ENCODE data around the gene CDK6.

Gene CDK6

GRCh38 chr7:92671505-92672169 lies 164.7 kb downstream of the CDK6 start:
- Mint-ChIP-seq H3K4me1 (ENCODE audit: low read depth) (no peaks in the 10 kb centered on the region), H3K4me3 (no peak overlapping the region), H3K9me3 (no peaks in the 10 kb centered on the region), H3K36me3 (ENCODE audit: low read depth) (peaks cover 9% of the 10 kb centered on the region), H3K27ac (no peak overlapping the region), H3K27me3 (no peaks in the 10 kb centered on the region)
- intact Hi-C loops (cut with micrococcal nuclease): no loop called here

GRCh38 chr7:92670204-92670851 lies 166.0 kb downstream of the CDK6 start:
- no peak overlapping the region for H3K27ac Mint-ChIP-seq
- peaks cover 9% of the 10 kb centered on the region for H3K36me3 Mint-ChIP-seq (ENCODE audit: low read depth)
- intact Hi-C loops (cut with micrococcal nuclease): no loop called here

GRCh38 chr7:92669616-92670165 lies 166.7 kb downstream of the CDK6 start:
- Mint-ChIP-seq H3K4me1 (ENCODE audit: low read depth) (no peaks in the 10 kb centered on the region), H3K27ac (no peak overlapping the region), H3K36me3 (ENCODE audit: low read depth) (peaks cover 9% of the 10 kb centered on the region), H3K9me3 (no peaks in the 10 kb centered on the region), H3K27me3 (no peaks in the 10 kb centered on the region), H3K4me3 (no peak overlapping the region)
- intact Hi-C loops (cut with micrococcal nuclease): no loop called here

More at GRCh38 chr7:92670204-92670851, 166.0 kb downstream of the CDK6 start:
- Mint-ChIP-seq H3K4me3 (no peak overlapping the region), H3K27me3 (no peaks in the 10 kb centered on the region), H3K9me3 (no peaks in the 10 kb centered on the region), H3K4me1 (ENCODE audit: low read depth) (no peaks in the 10 kb centered on the region)

- Mint-ChIP-seq H3K9me3 (no peaks in the 10 kb centered on the region), H3K4me3 (no peak overlapping the region), H3K36me3 (ENCODE audit: low read depth) (peaks cover 9% of the 10 kb centered on the region), H3K4me1 (ENCODE audit: low read depth) (no peaks in the 10 kb centered on the region), H3K27me3 (no peaks in the 10 kb centered on the region), H3K27ac (no peak overlapping the region)
- intact Hi-C loops (cut with micrococcal nuclease): no loop called here
Measured at GRCh38 chr7:92668564-92668963, 167.8 kb downstream of the CDK6 start.

GRCh38 chr7:92667816-92668535 lies 168.4 kb downstream of the CDK6 start:
- H3K27me3 Mint-ChIP-seq: no peaks in the 10 kb centered on the region
- intact Hi-C loops (cut with micrococcal nuclease): no loop called here
- no peaks in the 10 kb centered on the region for H3K4me1 Mint-ChIP-seq (ENCODE audit: low read depth)
- H3K4me3 Mint-ChIP-seq: no peak overlapping the region
- no peak overlapping the region for H3K27ac Mint-ChIP-seq
- no peaks in the 10 kb centered on the region for H3K9me3 Mint-ChIP-seq
- peaks cover 9% of the 10 kb centered on the region for H3K36me3 Mint-ChIP-seq (ENCODE audit: low read depth)

- H3K27ac Mint-ChIP-seq: no peak overlapping the region
- H3K4me3 Mint-ChIP-seq: no peak overlapping the region
- intact Hi-C loops (cut with micrococcal nuclease): no loop called here
Measured at GRCh38 chr7:92665926-92666325, 170.4 kb downstream of the CDK6 start.

GRCh38 chr7:92661651-92662050 lies 174.7 kb downstream of the CDK6 start:
- Mint-ChIP-seq H3K9me3 (no peaks in the 10 kb centered on the region), H3K4me1 (ENCODE audit: low read depth) (no peaks in the 10 kb centered on the region), H3K27me3 (no peaks in the 10 kb centered on the region)

More at GRCh38 chr7:92665926-92666325, 170.4 kb downstream of the CDK6 start:
- H3K27me3 Mint-ChIP-seq: no peaks in the 10 kb centered on the region
- no peaks in the 10 kb centered on the region for H3K9me3 Mint-ChIP-seq
- H3K36me3 Mint-ChIP-seq (ENCODE audit: low read depth): peaks cover 3% of the 10 kb centered on the region
- no peaks in the 10 kb centered on the region for H3K4me1 Mint-ChIP-seq (ENCODE audit: low read depth)

GRCh38 chr7:92658671-92659070 lies 177.7 kb downstream of the CDK6 start:
- H3K9me3 Mint-ChIP-seq: no peaks in the 10 kb centered on the region
- H3K27me3 Mint-ChIP-seq: no peaks in the 10 kb centered on the region
- H3K4me1 Mint-ChIP-seq (ENCODE audit: low read depth): no peaks in the 10 kb centered on the region
- no peaks in the 10 kb centered on the region for H3K36me3 Mint-ChIP-seq (ENCODE audit: low read depth)
- no peak overlapping the region for H3K4me3 Mint-ChIP-seq
- intact Hi-C loops (cut with micrococcal nuclease): no loop called here
- no peak overlapping the region for H3K27ac Mint-ChIP-seq

More at GRCh38 chr7:92661651-92662050, 174.7 kb downstream of the CDK6 start:
- H3K27ac Mint-ChIP-seq: no peak overlapping the region
- H3K4me3 Mint-ChIP-seq: no peak overlapping the region
- intact Hi-C loops (cut with micrococcal nuclease): no loop called here
- H3K36me3 Mint-ChIP-seq (ENCODE audit: low read depth): no peaks in the 10 kb centered on the region

GRCh38 chr7:92657391-92657790 lies 179.0 kb downstream of the CDK6 start:
- Mint-ChIP-seq H3K4me3 (no peak overlapping the region), H3K9me3 (no peaks in the 10 kb centered on the region), H3K27me3 (no peaks in the 10 kb centered on the region), H3K36me3 (ENCODE audit: low read depth) (no peaks in the 10 kb centered on the region), H3K4me1 (ENCODE audit: low read depth) (no peaks in the 10 kb centered on the region), H3K27ac (no peak overlapping the region)
- intact Hi-C loops (cut with micrococcal nuclease): no loop called here

- H3K27me3 Mint-ChIP-seq: no peaks in the 10 kb centered on the region
- no peak overlapping the region for H3K27ac Mint-ChIP-seq
- no peak overlapping the region for H3K4me3 Mint-ChIP-seq
- no peaks in the 10 kb centered on the region for H3K36me3 Mint-ChIP-seq (ENCODE audit: low read depth)
- intact Hi-C loops (cut with micrococcal nuclease): no loop called here
- no peaks in the 10 kb centered on the region for H3K9me3 Mint-ChIP-seq
- no peaks in the 10 kb centered on the region for H3K4me1 Mint-ChIP-seq (ENCODE audit: low read depth)
Measured at GRCh38 chr7:92656121-92656520, 180.3 kb downstream of the CDK6 start.

GRCh38 chr7:92655346-92655884 lies 181.0 kb downstream of the CDK6 start:
- H3K27ac Mint-ChIP-seq: no peak overlapping the region
- H3K36me3 Mint-ChIP-seq (ENCODE audit: low read depth): no peaks in the 10 kb centered on the region
- no peak overlapping the region for H3K4me3 Mint-ChIP-seq
- H3K27me3 Mint-ChIP-seq: no peaks in the 10 kb centered on the region
- intact Hi-C loops (cut with micrococcal nuclease): no loop called here
- no peaks in the 10 kb centered on the region for H3K4me1 Mint-ChIP-seq (ENCODE audit: low read depth)
- no peaks in the 10 kb centered on the region for H3K9me3 Mint-ChIP-seq

GRCh38 chr7:92653136-92653535 lies 183.2 kb downstream of the CDK6 start:
- no peaks in the 10 kb centered on the region for H3K4me1 Mint-ChIP-seq (ENCODE audit: low read depth)
- H3K36me3 Mint-ChIP-seq (ENCODE audit: low read depth): no peaks in the 10 kb centered on the region
- no peak overlapping the region for H3K4me3 Mint-ChIP-seq
- no peaks in the 10 kb centered on the region for H3K9me3 Mint-ChIP-seq
- no peaks in the 10 kb centered on the region for H3K27me3 Mint-ChIP-seq
- no peak overlapping the region for H3K27ac Mint-ChIP-seq
- intact Hi-C loops (cut with micrococcal nuclease): no loop called here

GRCh38 chr7:92652536-92652935 lies 183.8 kb downstream of the CDK6 start:
- H3K36me3 Mint-ChIP-seq (ENCODE audit: low read depth): no peaks in the 10 kb centered on the region
- intact Hi-C loops (cut with micrococcal nuclease): no loop called here
- H3K27me3 Mint-ChIP-seq: no peaks in the 10 kb centered on the region
- H3K4me1 Mint-ChIP-seq (ENCODE audit: low read depth): no peaks in the 10 kb centered on the region
- no peaks in the 10 kb centered on the region for H3K9me3 Mint-ChIP-seq
- no peak overlapping the region for H3K4me3 Mint-ChIP-seq
- H3K27ac Mint-ChIP-seq: no peak overlapping the region

- no peaks in the 10 kb centered on the region for H3K9me3 Mint-ChIP-seq
- H3K27me3 Mint-ChIP-seq: no peaks in the 10 kb centered on the region
- no peaks in the 10 kb centered on the region for H3K36me3 Mint-ChIP-seq (ENCODE audit: low read depth)
- intact Hi-C loops (cut with micrococcal nuclease): no loop called here
- H3K4me1 Mint-ChIP-seq (ENCODE audit: low read depth): peaks cover 12% of the 10 kb centered on the region
- H3K27ac Mint-ChIP-seq: no peak overlapping the region
- no peak overlapping the region for H3K4me3 Mint-ChIP-seq
Measured at GRCh38 chr7:92650391-92650790, 186.0 kb downstream of the CDK6 start.

Data from dendritic cell treated with granulocyte-macrophage colony-stimulating factor and Interleukin-4, amounts not matched to agents 40 ng/mL and 50 ng/mL, for 4 days (primary cell).